ENCODE measurements around the gene NUMB. TPM values are rescaled to one million over a fixed set of nuclear protein-coding genes. Genes with fewer than 3 reads are reported as not detected.
A peak's percentile ranks its signal among the peaks of the same experiment; 100 is the strongest.

Gene NUMB
- total RNA-seq, 1 experiment from 2014 or later: 75.2 TPM

DNA sequence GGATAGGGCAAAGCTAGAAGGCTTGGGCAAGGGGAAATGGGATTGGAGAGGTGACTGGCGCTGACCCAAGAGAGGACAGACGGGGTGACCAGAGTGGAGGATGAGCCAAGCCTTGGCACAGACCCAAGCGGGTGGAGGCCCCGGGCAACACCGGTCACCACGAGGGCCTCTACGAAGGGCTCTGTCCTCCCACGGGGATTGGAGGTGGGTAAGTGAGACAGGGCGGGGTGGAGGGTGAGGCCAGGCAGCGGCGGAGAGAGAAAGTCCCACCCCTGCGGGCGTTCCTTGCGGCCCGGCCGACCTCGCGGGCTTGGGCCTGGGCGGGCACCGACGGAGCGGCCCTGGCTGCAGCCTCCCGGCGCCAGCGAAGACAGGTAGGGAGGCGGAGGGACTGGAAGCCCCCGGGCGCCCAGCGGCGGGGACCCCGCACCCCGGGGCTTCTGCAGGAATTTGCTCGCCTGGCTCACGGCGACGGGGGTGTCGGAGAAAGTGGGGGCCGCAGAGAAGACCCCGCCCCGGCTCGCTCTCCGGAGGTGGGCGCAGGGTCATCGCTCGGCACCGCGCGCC, 221.0 kb downstream of the NUMB start, which contains the start of gene PAPLN:
Gene PAPLN (plus strand): TSS at position 288 of the 567 bp plus-strand sequence. CDS start 2,273 bp downstream, outside the sequence.
- BruUV-seq (replicated peaks): no TSS peak
- peaks cover 92% of the 10 kb centered on the region for H3K27me3 Mint-ChIP-seq (ENCODE audit: unreplicated experiment)
- DNase-seq: peak; percentile 24
- CTCF ChIA-PET: no interaction called here
- H3K4me1 Mint-ChIP-seq (ENCODE audit: low read depth, unreplicated experiment): peaks cover 41% of the 10 kb centered on the region
- TF ChIP-seq, protein P1, sequence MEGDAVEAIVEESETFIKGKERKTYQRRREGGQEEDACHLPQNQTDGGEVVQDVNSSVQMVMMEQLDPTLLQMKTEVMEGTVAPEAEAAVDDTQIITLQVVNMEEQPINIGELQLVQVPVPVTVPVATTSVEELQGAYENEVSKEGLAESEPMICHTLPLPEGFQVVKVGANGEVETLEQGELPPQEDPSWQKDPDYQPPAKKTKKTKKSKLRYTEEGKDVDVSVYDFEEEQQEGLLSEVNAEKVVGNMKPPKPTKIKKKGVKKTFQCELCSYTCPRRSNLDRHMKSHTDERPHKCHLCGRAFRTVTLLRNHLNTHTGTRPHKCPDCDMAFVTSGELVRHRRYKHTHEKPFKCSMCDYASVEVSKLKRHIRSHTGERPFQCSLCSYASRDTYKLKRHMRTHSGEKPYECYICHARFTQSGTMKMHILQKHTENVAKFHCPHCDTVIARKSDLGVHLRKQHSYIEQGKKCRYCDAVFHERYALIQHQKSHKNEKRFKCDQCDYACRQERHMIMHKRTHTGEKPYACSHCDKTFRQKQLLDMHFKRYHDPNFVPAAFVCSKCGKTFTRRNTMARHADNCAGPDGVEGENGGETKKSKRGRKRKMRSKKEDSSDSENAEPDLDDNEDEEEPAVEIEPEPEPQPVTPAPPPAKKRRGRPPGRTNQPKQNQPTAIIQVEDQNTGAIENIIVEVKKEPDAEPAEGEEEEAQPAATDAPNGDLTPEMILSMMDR (IDR thresholded peaks at IDR 0.05; ENCODE audit: unreplicated experiment): no peak
- no peaks in the 10 kb centered on the region for H3K36me3 Mint-ChIP-seq (ENCODE audit: insufficient read depth, unreplicated experiment)
- peak within 1 kb of the TSS; percentile 60 for H3K4me3 Mint-ChIP-seq (ENCODE audit: low read depth, unreplicated experiment)
- intact Hi-C loops (cut with micrococcal nuclease; ENCODE audit: unreplicated experiment): no loop called here
- no peaks in the 10 kb centered on the region for H3K9me3 Mint-ChIP-seq (ENCODE audit: low read depth, unreplicated experiment)
- H3K27ac Mint-ChIP-seq (ENCODE audit: unreplicated experiment): no peak within 1 kb of the TSS

DNA sequence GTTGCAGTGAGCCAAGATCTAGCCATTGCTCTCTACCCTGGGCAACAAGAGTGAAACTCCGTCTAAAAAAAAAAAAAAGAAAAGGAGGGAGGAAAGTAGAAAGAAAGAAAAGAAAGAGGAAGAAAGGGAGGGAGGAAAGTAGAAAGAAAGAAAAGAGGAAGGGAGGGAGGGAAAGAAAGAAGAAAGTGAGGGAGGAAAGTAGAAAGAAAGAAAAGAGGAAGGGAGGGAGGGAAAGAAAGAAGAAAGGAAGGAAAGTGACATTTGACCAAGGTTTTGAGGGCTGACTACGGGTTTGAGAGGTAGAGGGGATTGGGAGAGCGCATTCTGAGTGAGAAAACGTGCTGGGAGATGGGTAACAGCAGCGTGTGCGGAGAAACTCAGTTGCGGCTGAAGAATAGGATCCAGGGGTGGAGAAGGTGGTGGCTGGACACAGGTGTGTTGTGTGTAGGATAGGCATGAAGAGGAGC, 221.6 kb downstream of the NUMB start:
- H3K4me1 Mint-ChIP-seq (ENCODE audit: low read depth, unreplicated experiment): peaks cover 41% of the 10 kb centered on the region
- TF ChIP-seq, protein P1 (IDR thresholded peaks at IDR 0.05; ENCODE audit: unreplicated experiment): no peak
- no peak for DNase-seq
- no peak overlapping the region for H3K27ac Mint-ChIP-seq (ENCODE audit: unreplicated experiment)
- H3K4me3 Mint-ChIP-seq (ENCODE audit: low read depth, unreplicated experiment): peak overlapping the region; percentile 60
- no TSS peak for BruUV-seq (replicated peaks)
- no peaks in the 10 kb centered on the region for H3K36me3 Mint-ChIP-seq (ENCODE audit: insufficient read depth, unreplicated experiment)
- H3K9me3 Mint-ChIP-seq (ENCODE audit: low read depth, unreplicated experiment): no peaks in the 10 kb centered on the region
- peaks cover 91% of the 10 kb centered on the region for H3K27me3 Mint-ChIP-seq (ENCODE audit: unreplicated experiment)
- CTCF ChIA-PET: no interaction called here
- intact Hi-C loops (cut with micrococcal nuclease; ENCODE audit: unreplicated experiment): no loop called here

DNA sequence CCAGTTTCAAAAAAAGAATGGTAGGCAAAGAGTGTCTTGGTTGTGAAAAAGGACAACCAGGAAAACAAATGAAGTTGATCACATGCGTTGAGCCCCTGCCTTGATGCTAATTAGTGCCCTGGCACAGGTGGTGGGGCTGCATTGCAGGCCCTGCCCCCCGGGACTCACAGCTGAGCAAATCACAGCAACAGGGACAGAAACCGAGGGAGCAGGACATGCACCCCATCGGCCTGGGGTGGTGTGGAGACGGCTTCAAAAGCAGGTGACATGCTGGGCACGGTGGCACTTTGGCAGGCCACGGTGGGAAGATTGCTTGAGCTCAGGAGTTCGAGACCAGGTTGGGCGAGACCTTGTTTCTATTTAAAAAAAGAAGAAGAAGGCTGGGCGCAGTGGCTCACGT, 222.2 kb downstream of the NUMB start:
- no TSS peak for BruUV-seq (replicated peaks)
- TF ChIP-seq, protein P1 (IDR thresholded peaks at IDR 0.05; ENCODE audit: unreplicated experiment): no peak
- no peak for DNase-seq
- Mint-ChIP-seq H3K36me3 (ENCODE audit: insufficient read depth, unreplicated experiment) (no peaks in the 10 kb centered on the region), H3K27ac (ENCODE audit: unreplicated experiment) (no peak overlapping the region), H3K4me1 (ENCODE audit: low read depth, unreplicated experiment) (peaks cover 41% of the 10 kb centered on the region), H3K4me3 (ENCODE audit: low read depth, unreplicated experiment) (no peak overlapping the region), H3K27me3 (ENCODE audit: unreplicated experiment) (peaks cover 84% of the 10 kb centered on the region), H3K9me3 (ENCODE audit: low read depth, unreplicated experiment) (no peaks in the 10 kb centered on the region)
- intact Hi-C loops (cut with micrococcal nuclease; ENCODE audit: unreplicated experiment): no loop called here
- CTCF ChIA-PET: no interaction called here

DNA sequence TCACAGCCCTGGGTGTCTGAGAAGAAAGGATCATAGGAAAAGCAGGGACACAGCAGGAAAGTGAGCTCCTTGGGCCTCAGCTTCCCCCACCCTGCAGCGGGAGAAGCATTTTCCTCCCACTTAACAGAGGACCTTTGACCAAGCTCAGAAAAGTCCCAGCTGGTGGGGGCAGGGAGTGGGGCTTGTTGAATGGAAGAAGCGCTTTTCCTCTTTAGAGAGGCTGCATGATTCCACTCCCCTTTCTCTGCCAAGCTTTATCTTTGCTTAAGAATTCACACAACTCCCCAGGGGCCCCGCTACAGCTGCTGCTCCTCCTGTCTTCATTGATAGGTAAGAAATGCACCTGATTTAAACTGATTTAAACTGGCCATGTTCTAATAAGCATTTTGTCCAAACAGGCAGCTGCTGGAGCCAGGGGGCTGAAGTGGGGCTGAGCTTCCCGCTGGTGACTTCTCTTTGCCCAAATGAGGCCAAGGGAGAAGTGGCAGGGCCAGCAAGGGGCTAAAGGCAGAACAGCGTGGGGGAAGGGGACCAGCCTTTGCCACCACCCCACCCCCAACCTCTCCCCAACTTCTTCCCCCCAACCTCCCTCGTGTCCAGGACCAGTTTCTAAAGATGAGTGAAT, 222.7 kb downstream of the NUMB start:
- BruUV-seq (replicated peaks): no TSS peak
- TF ChIP-seq, protein P1 (IDR thresholded peaks at IDR 0.05; ENCODE audit: unreplicated experiment): no peak
- peaks cover 41% of the 10 kb centered on the region for H3K4me1 Mint-ChIP-seq (ENCODE audit: low read depth, unreplicated experiment)
- H3K27ac Mint-ChIP-seq (ENCODE audit: unreplicated experiment): no peak overlapping the region
- intact Hi-C loops (cut with micrococcal nuclease; ENCODE audit: unreplicated experiment): no loop called here
- CTCF ChIA-PET: interaction anchor here (0.6 kb wide), 1 partner anchor 83 kb away, joined by 4 read pairs; no protein-coding TSS in a partner anchor
- H3K36me3 Mint-ChIP-seq (ENCODE audit: insufficient read depth, unreplicated experiment): no peaks in the 10 kb centered on the region
- peaks cover 81% of the 10 kb centered on the region for H3K27me3 Mint-ChIP-seq (ENCODE audit: unreplicated experiment)
- H3K4me3 Mint-ChIP-seq (ENCODE audit: low read depth, unreplicated experiment): no peak overlapping the region
- no peak for DNase-seq
- no peaks in the 10 kb centered on the region for H3K9me3 Mint-ChIP-seq (ENCODE audit: low read depth, unreplicated experiment)

Data from Calu3 (cell line).